GM12878 (cell line): ENCODE results near the gene DISC1. TPM values are rescaled to one million over a fixed set of nuclear protein-coding genes. Genes with fewer than 3 reads are reported as not detected.

Source experiments
- ATAC-seq: fragments of 200-7000 bp; cut with Tn5 transposase; 3 replicates; pipeline ENCODE4 v1.9.1; 2020; ENCODE audit warnings: mild to moderate bottlenecking, moderate library complexity
- BruUV-seq: library from RNA; stranded (reverse); fragments of 400-500 nt; replicated peaks from 2 replicates; lab custom pipeline; 2021; lab: Mats Ljungman, UMichigan
- CTCF ChIA-PET: fragments of 300-600 bp; sonication (Branson Sonifier 250); formaldehyde crosslinking; extraction: SDS; loops from one replicate; lab custom pipeline; 2021; ENCODE audit warnings: inconsistent platforms; lab: Yijun Ruan, JAX
- POLR2A ChIA-PET: fragments of 350-600 bp; formaldehyde crosslinking; extraction: SDS; loops from one replicate; lab custom pipeline; 2021; ENCODE audit warnings: inconsistent platforms; lab: Charles Lee
- RAD21 ChIA-PET: fragments of 300-600 bp; sonication (Branson Sonifier 250); formaldehyde crosslinking; loops from one replicate; lab custom pipeline; 2023; ENCODE audit warnings: antibody characterized with exemption; ENCODE audit not compliant: unreplicated experiment; lab: Charles Lee
- SMC1A ChIA-PET: fragments of 300-600 bp; sonication (Branson Sonifier 250); formaldehyde crosslinking; loops from one replicate; lab custom pipeline; 2023; ENCODE audit not compliant: unreplicated experiment, uncharacterized antibody; lab: Charles Lee
- DNase-seq: peaks from one replicate; pipeline ENCODE4 v3.0.0-alpha.2; 2011; ENCODE audit warnings: low read depth, low spot score
- FAIRE-seq: peaks from 3 replicates; lab custom pipeline; 2011; peaks lifted over from hg19 to GRCh38; lab: Jason Lieb, UNC
- H2AFZ ChIP-seq: 2 replicates; pipeline ENCODE4 v1.6.0; 2011; ENCODE audit warnings: low read depth, low read length, control low read depth; ENCODE audit not compliant: control insufficient read depth
- H3K27ac ChIP-seq: 2 replicates; pipeline ENCODE4 v1.5.1; 2011; ENCODE audit warnings: control low read depth; ENCODE audit not compliant: control insufficient read depth, insufficient read depth
- H3K27me3 ChIP-seq, 2 experiments: replicated peaks in 1 of 2; 2 replicates each; pipeline versions ENCODE4 v1.6.0 to v1.6.1; 2011; ENCODE audit warnings: low read length in 1 of 2; ENCODE audit not compliant: control insufficient read depth in 2 of 2, insufficient read depth in 2 of 2
- H3K36me3 ChIP-seq, 2 experiments: 2 replicates each; pipeline ENCODE4 v1.5.1; 2011; ENCODE audit warnings: low read length in 1 of 2; ENCODE audit not compliant: control insufficient read depth in 2 of 2, insufficient read depth in 2 of 2
- H3K4me1 ChIP-seq: 2 replicates; pipeline ENCODE4 v1.6.1; 2011; ENCODE audit warnings: mild to moderate bottlenecking, low read length, moderate library complexity, mixed read lengths; ENCODE audit not compliant: control insufficient read depth, insufficient read depth
- H3K4me2 ChIP-seq: 2 replicates; pipeline ENCODE4 v1.6.0; 2011; ENCODE audit warnings: control low read depth; ENCODE audit not compliant: control insufficient read depth, insufficient read depth
- H3K4me3 ChIP-seq: fragments of 200-600 bp; sonication (generic); 2 replicates; pipeline ENCODE4 v1.5.1; 2016
- H3K79me2 ChIP-seq: 2 replicates; pipeline ENCODE4 v1.6.0; 2011; ENCODE audit warnings: low read length; ENCODE audit not compliant: control insufficient read depth, insufficient read depth
- H3K9ac ChIP-seq: 2 replicates; pipeline ENCODE4 v1.8.0; 2011; ENCODE audit warnings: low read length, control low read depth, mixed read lengths; ENCODE audit not compliant: control insufficient read depth, insufficient read depth
- H3K9me3 ChIP-seq: replicated peaks from 3 replicates; pipeline ENCODE4 v1.5.1; 2011; ENCODE audit warnings: mild to moderate bottlenecking, low read length; ENCODE audit not compliant: control insufficient read depth, insufficient read depth
- H4K20me1 ChIP-seq: 2 replicates; pipeline ENCODE4 v1.6.0; 2011; ENCODE audit not compliant: control insufficient read depth, insufficient read depth
- BRCA1 ChIP-seq: IDR thresholded peaks from 2 replicates; pipeline ENCODE4 v1.6.1; 2011; ENCODE audit warnings: low read depth, low read length, improper control_type of control experiment
- KAT2A ChIP-seq: conservative IDR thresholded peaks from 2 replicates; pipeline ENCODE4 v1.6.1; 2011; ENCODE audit warnings: low read depth, low read length; ENCODE audit not compliant: control insufficient read depth
- NFYB ChIP-seq: IDR thresholded peaks from 2 replicates; pipeline ENCODE4 v1.6.1; 2011; ENCODE audit warnings: low read depth, mild to moderate bottlenecking, low read length, improper control_type of control experiment, moderate library complexity; ENCODE audit not compliant: insufficient read depth
- SMARCA5 ChIP-seq: fragments of 450-650 bp; IDR thresholded peaks from 2 replicates; pipeline ENCODE4 v1.6.1; 2017; ENCODE audit warnings: mild to moderate bottlenecking
- ZNF592 ChIP-seq: fragments of 450-650 bp; IDR thresholded peaks from 2 replicates; pipeline ENCODE4 v1.6.1; 2017; ENCODE audit warnings: mild to moderate bottlenecking, moderate library complexity
- WGBS: methylation state at CpG from one replicate; pipeline ENCODE4 v1.1.6; 2016; ENCODE audit warnings: low lambda C conversion rate; ENCODE audit not compliant: insufficient replicate concordance, insufficient coverage; ENCODE audit errors: missing lambda C conversion rate; 5-methylcytosine and 5-hydroxymethylcytosine counted together
- in situ Hi-C: fragments of 300-500 bp; cut with MboI; formaldehyde crosslinking; loops from 9 replicates; pipeline ENCODE4 v1.14.3; 2018; ENCODE audit warnings: mixed read lengths
- intact Hi-C: fragments of 100-400 bp; cut with micrococcal nuclease; formaldehyde crosslinking; loops from one replicate; pipeline ENCODE4 v1.14.2; 2022; ENCODE audit not compliant: unreplicated experiment
- polyA plus RNA-seq, 11 experiments: library from polyadenylated mRNA; depleted of rRNA in 4 of 11; unstranded in 6 of 11; stranded (reverse) in 5 of 11; fragments of >200 nt; fragmentation: Nextera tagmentation in 4 of 11; fragmentation: Illumina TruSeq in 1 of 11; extraction: Ambion mirVana in 4 of 11; extraction: Trizol in 1 of 11; gene quantifications; 1 replicate in 1 of 11; 2 replicates in 10 of 11; pipeline versions ENCODE4 v1.2.1 to v1.2.3, GENCODE V29; 2011 to 2016; ENCODE audit warnings: inconsistent platforms in 2 of 11, missing spikeins in 2 of 11, low read depth in 1 of 11
- total RNA-seq, 4 experiments: library from RNA; depleted of rRNA in 3 of 4; stranded (reverse); fragments of >200 nt in 3 of 4; fragmentation: Illumina TruSeq in 1 of 4; extraction: Trizol in 1 of 4; gene quantifications; 2 replicates each; pipeline versions ENCODE4 v1.2.1 to v1.2.3, GENCODE V29; 2013 to 2021
- TF ChIP-seq, protein P1 (sequence below): fragments of 450-650 bp; IDR thresholded peaks from 2 replicates; pipeline ENCODE4 v1.6.1; 2017; ENCODE audit warnings: mild to moderate bottlenecking, low read depth, inconsistent platforms; ENCODE audit not compliant: poor library complexity, severe bottlenecking

Gene DISC1
- total and polyA plus RNA-seq, 10 of the 15 experiments (the other 5 are each of a cell fraction or from before 2014, with no cell fraction given) = 0.05 to 0.72 (median 0.19) TPM; not detected in 1

GRCh38 chr1:231838521-231838920, 211.9 kb downstream of the DISC1 start:
- TF ChIP-seq NFYB (no peak), KAT2A (no peak), SMARCA5 (no peak)
- TF ChIP-seq, protein P1, sequence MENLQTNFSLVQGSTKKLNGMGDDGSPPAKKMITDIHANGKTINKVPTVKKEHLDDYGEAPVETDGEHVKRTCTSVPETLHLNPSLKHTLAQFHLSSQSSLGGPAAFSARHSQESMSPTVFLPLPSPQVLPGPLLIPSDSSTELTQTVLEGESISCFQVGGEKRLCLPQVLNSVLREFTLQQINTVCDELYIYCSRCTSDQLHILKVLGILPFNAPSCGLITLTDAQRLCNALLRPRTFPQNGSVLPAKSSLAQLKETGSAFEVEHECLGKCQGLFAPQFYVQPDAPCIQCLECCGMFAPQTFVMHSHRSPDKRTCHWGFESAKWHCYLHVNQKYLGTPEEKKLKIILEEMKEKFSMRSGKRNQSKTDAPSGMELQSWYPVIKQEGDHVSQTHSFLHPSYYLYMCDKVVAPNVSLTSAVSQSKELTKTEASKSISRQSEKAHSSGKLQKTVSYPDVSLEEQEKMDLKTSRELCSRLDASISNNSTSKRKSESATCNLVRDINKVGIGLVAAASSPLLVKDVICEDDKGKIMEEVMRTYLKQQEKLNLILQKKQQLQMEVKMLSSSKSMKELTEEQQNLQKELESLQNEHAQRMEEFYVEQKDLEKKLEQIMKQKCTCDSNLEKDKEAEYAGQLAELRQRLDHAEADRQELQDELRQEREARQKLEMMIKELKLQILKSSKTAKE = no peak
- no TSS peak for BruUV-seq
- H2AFZ ChIP-seq = no peak overlapping the region

GRCh38 chr1:231839999-231840398, 213.4 kb downstream of the DISC1 start:
- ChIA-PET SMC1A (no interaction called here), CTCF (interaction anchor here (1.2 kb wide), 1 partner anchor 84 kb away, joined by 4 read pairs; no protein-coding TSS in a partner anchor), POLR2A (no interaction called here), RAD21 (no interaction called here)
- TF ChIP-seq BRCA1 (no peak), ZNF592 (no peak)
- no peaks in the 10 kb centered on the region for H3K79me2 ChIP-seq
- no peaks in the 10 kb centered on the region for H3K36me3 ChIP-seq
- no TSS peak for BruUV-seq
- WGBS = 21% methylated on average over 2 of the region's 2 CpGs
- no peak overlapping the region for H3K4me3 ChIP-seq
- no peak overlapping the region for H2AFZ ChIP-seq
- FAIRE-seq = no peak
- H3K9me3 ChIP-seq = no peaks in the 10 kb centered on the region
- in situ Hi-C loops (no loop called here), intact Hi-C loops (no loop called here)
- no peak for DNase-seq
- no peaks in the 10 kb centered on the region for H3K4me1 ChIP-seq
- H3K27me3 ChIP-seq = no peaks in the 10 kb centered on the region; a peak in 1 of 4 replicates
- H3K9ac ChIP-seq = no peak overlapping the region
- no peak for ATAC-seq
- no peaks in the 10 kb centered on the region for H4K20me1 ChIP-seq
- no peak overlapping the region for H3K27ac ChIP-seq
- H3K4me2 ChIP-seq = no peak overlapping the region

More at GRCh38 chr1:231838521-231838920, 211.9 kb downstream of the DISC1 start:
- H3K79me2 ChIP-seq = no peaks in the 10 kb centered on the region
- no peaks in the 10 kb centered on the region; a peak in 1 of 4 replicates for H3K27me3 ChIP-seq
- ChIA-PET RAD21 (no interaction called here), POLR2A (no interaction called here), SMC1A (no interaction called here), CTCF (no interaction called here)
- WGBS = 17% methylated on average over 7 of the region's 7 CpGs
- H3K9ac ChIP-seq = no peak overlapping the region
- intact Hi-C loops (no loop called here), in situ Hi-C loops (no loop called here)
- DNase-seq (no peak), FAIRE-seq (no peak), ATAC-seq (no peak)
- H3K4me3 ChIP-seq = no peak overlapping the region
- no peaks in the 10 kb centered on the region for H3K9me3 ChIP-seq
- H3K4me2 ChIP-seq = no peak overlapping the region
- no peak overlapping the region for H3K27ac ChIP-seq
- H4K20me1 ChIP-seq = no peaks in the 10 kb centered on the region
- no peaks in the 10 kb centered on the region for H3K36me3 ChIP-seq
- H3K4me1 ChIP-seq = no peaks in the 10 kb centered on the region
